ENCODE measurements around the gene PAPOLG.
A peak's percentile ranks its signal among the peaks of the same experiment; 100 is the strongest.

The PAPOLG gene

DNA sequence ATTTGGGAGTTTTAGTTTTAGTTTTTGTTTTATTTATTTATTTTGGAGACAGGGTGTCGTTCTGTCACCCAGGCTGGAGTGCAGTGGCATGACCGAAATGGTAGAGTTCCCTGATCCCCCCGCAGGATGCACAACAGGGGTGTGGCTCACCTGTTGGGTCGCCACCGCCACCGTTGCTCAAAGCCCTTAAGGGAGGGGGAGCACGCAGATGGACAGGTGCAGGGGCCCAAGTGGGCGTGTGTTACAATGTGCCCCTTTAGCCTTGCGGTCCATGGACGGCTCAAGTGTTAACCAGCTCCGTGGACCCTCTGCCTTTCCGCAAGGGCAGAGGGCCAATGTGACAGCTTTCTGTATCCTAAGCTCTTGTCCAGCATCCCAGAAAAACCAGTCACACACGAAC lies 63.9 kb downstream of the PAPOLG start:
- H3K27ac ChIP-seq = no peak overlapping the region
- TF ChIP-seq, protein P1, sequence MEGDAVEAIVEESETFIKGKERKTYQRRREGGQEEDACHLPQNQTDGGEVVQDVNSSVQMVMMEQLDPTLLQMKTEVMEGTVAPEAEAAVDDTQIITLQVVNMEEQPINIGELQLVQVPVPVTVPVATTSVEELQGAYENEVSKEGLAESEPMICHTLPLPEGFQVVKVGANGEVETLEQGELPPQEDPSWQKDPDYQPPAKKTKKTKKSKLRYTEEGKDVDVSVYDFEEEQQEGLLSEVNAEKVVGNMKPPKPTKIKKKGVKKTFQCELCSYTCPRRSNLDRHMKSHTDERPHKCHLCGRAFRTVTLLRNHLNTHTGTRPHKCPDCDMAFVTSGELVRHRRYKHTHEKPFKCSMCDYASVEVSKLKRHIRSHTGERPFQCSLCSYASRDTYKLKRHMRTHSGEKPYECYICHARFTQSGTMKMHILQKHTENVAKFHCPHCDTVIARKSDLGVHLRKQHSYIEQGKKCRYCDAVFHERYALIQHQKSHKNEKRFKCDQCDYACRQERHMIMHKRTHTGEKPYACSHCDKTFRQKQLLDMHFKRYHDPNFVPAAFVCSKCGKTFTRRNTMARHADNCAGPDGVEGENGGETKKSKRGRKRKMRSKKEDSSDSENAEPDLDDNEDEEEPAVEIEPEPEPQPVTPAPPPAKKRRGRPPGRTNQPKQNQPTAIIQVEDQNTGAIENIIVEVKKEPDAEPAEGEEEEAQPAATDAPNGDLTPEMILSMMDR (IDR thresholded peaks at IDR 0.05) = no peak
- H3K4me3 ChIP-seq (ENCODE audit: low read depth, low read length) = no peak overlapping the region
- H3K36me3 ChIP-seq (ENCODE audit: control insufficient read depth, insufficient read depth, low read length) = no peaks in the 10 kb centered on the region
- no peaks in the 10 kb centered on the region for H3K27me3 ChIP-seq (ENCODE audit: control insufficient read depth, insufficient read depth, low read length)
- H3K9ac ChIP-seq = no peak overlapping the region
- no peak overlapping the region for H3K4me2 ChIP-seq (ENCODE audit: low read length)
- no peaks in the 10 kb centered on the region for H3K9me3 ChIP-seq (ENCODE audit: control insufficient read depth, low read length)
- H2AFZ ChIP-seq = peak overlapping the region; percentile 12
- peaks cover 13% of the 10 kb centered on the region for H3K4me1 ChIP-seq
- H3K79me2 ChIP-seq = no peaks in the 10 kb centered on the region

DNA sequence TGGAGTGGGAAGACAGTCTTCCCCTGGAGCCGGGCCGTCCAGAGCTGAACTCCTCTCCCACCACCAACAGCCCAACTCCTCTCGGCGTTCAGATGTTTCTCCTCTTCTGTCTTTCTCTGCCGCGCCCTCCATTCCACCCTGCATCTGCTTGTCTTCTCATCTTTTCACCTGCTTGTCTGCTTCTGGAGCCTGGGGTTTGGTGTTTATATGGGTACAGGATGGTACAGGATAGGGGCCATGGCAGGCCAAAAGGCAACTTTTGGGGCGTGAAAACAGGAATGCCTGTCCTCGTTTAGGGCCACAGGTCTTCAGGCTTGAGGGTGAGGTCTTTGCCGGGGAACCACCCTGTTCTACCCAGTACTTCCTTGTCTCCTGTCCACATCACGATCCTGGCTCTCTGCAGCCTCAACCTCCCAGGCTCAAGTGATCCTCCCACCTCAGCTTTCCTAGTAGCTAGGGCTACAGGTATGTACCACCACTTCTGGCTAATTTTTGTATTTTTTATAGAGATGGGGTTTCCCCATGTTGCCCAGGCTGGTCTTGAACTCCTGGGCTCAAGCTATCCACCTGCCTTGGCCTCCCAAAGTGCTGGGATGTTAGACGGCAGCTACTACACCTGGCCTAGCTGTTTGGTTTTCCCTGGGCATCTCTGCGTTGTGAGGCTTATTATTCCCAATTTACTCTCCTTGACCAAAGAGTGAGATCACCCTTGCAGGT lies 64.5 kb downstream of the PAPOLG start:
- H3K27ac ChIP-seq = no peak overlapping the region
- no peaks in the 10 kb centered on the region for H3K9me3 ChIP-seq (ENCODE audit: control insufficient read depth, low read length)
- TF ChIP-seq, protein P1 (IDR thresholded peaks at IDR 0.05) = no peak
- peaks cover 13% of the 10 kb centered on the region for H3K4me1 ChIP-seq
- no peaks in the 10 kb centered on the region for H3K79me2 ChIP-seq
- no peak overlapping the region for H3K4me3 ChIP-seq (ENCODE audit: low read depth, low read length)
- no peak overlapping the region for H3K4me2 ChIP-seq (ENCODE audit: low read length)
- H3K9ac ChIP-seq = no peak overlapping the region
- H3K36me3 ChIP-seq (ENCODE audit: control insufficient read depth, insufficient read depth, low read length) = no peaks in the 10 kb centered on the region
- H3K27me3 ChIP-seq (ENCODE audit: control insufficient read depth, insufficient read depth, low read length) = no peaks in the 10 kb centered on the region
- H2AFZ ChIP-seq = peak overlapping the region; percentile 12

DNA sequence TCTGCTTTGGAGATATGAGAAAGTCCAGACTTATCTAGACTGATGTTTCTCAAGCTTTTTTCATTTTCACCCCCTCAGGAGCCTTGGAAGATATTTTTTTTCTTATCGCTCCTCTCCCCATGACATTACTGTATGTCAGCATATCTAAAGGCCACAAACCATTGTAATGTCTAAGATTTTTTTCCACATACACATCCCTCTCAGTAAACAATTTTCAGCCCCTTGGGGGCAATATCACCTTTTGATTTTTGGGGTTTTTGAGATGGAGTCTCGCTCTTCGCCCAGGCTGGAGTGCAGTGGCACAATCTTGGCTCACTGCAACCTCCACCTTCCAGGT lies 65.0 kb downstream of the PAPOLG start:
- Histone ChIP-seq H3K4me1 (peaks cover 14% of the 10 kb centered on the region), H3K79me2 (no peaks in the 10 kb centered on the region), H3K9me3 (ENCODE audit: control insufficient read depth, low read length) (no peaks in the 10 kb centered on the region), H3K9ac (no peak overlapping the region), H3K36me3 (ENCODE audit: control insufficient read depth, insufficient read depth, low read length) (no peaks in the 10 kb centered on the region), H3K27ac (no peak overlapping the region), H3K4me3 (ENCODE audit: low read depth, low read length) (no peak overlapping the region), H3K27me3 (ENCODE audit: control insufficient read depth, insufficient read depth, low read length) (no peaks in the 10 kb centered on the region), H3K4me2 (ENCODE audit: low read length) (no peak overlapping the region), H2AFZ (no peak overlapping the region)
- TF ChIP-seq, protein P1 (IDR thresholded peaks at IDR 0.05) = no peak

DNA sequence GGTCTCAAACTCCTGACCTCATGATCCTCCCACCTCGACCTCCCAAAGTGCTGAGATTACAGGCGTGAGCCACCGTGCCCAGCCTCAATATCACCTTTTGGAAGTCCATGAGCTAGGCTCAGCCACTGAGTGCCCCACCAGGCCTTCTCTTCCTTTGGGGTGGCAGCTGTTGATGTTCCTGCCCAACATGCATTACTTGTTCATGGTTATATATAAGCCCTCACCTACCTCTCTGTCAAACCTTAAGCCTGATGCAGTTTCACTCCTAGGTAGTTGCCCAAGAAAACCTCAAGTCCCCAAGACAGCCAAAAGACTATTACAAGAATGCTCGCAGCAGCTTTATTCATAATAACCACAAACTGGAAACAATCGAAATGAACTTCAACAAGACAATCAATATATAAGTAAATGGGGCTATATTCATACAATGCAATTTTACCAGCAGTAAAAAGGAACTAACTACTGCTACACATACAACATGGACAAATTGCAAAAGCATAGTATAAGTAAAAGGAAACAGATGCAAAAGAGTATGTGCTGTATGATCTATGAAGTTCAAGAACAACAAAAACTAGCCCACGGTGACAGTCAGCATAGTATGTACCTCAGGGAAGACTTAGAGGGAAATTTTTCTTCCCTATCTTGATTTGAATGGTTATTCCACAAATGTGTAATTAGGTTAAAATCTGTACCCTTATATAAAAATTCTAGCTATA lies 65.7 kb downstream of the PAPOLG start:
- no peaks in the 10 kb centered on the region for H3K27me3 ChIP-seq (ENCODE audit: control insufficient read depth, insufficient read depth, low read length)
- no peaks in the 10 kb centered on the region for H3K79me2 ChIP-seq
- peaks cover 19% of the 10 kb centered on the region for H3K4me1 ChIP-seq
- H3K27ac ChIP-seq = no peak overlapping the region
- H2AFZ ChIP-seq = no peak overlapping the region
- H3K4me3 ChIP-seq (ENCODE audit: low read depth, low read length) = no peak overlapping the region
- no peak overlapping the region for H3K4me2 ChIP-seq (ENCODE audit: low read length)
- TF ChIP-seq, protein P1 (IDR thresholded peaks at IDR 0.05) = no peak
- H3K9ac ChIP-seq = no peak overlapping the region
- H3K36me3 ChIP-seq (ENCODE audit: control insufficient read depth, insufficient read depth, low read length) = no peaks in the 10 kb centered on the region
- no peaks in the 10 kb centered on the region for H3K9me3 ChIP-seq (ENCODE audit: control insufficient read depth, low read length)

Data from parathyroid adenoma (tissue), 2 donors.